Coronary artery (tissue), 2 donors: ENCODE data around the gene PRKCE.
A peak's percentile ranks its signal among the peaks of the same experiment; 100 is the strongest.

Experiments used
- DNase-seq: peaks from one replicate; pipeline ENCODE4 v3.0.0-alpha.2; 2017; ENCODE audit warnings: low spot score
- H3K27ac ChIP-seq, 2 donors: fragments of 200-600 bp; sonication (generic); one replicate each; pipeline ENCODE4 v1.5.1; 2016 to 2019
- H3K4me3 ChIP-seq: fragments of 200-600 bp; sonication (generic); 2 replicates; pipeline ENCODE4 v1.5.1; 2016; ENCODE audit warnings: mild to moderate bottlenecking, moderate library complexity
- CTCF ChIP-seq: fragments of 200-600 bp; sonication (generic); IDR thresholded peaks from one replicate; pipeline ENCODE4 v1.5.1; 2019; ENCODE audit warnings: antibody characterized with exemption

The PRKCE gene

GRCh38 chr2:45643543-45644542 is 7.6 kb upstream of the PRKCE start:
- DNase-seq: no peak
- TF ChIP-seq CTCF: peak; percentile 95
- H3K27ac ChIP-seq: no peak overlapping the region
- H3K4me3 ChIP-seq: peak overlapping the region; percentile 70

- TF ChIP-seq CTCF: no peak
- no peak overlapping the region for H3K4me3 ChIP-seq
- DNase-seq: no peak
- no peak overlapping the region for H3K27ac ChIP-seq
Observed at GRCh38 chr2:45646289-45646688, 5.2 kb upstream of the PRKCE start.

- no peak for TF ChIP-seq CTCF
Observed at GRCh38 chr2:45647356-45647755, 4.1 kb upstream of the PRKCE start.

GRCh38 chr2:45647986-45648520 is 3.4 kb upstream of the PRKCE start:
- Histone ChIP-seq H3K4me3 (no peak overlapping the region), H3K27ac (no peak overlapping the region)
- no peak for TF ChIP-seq CTCF
- DNase-seq: no peak

More at GRCh38 chr2:45647356-45647755, 4.1 kb upstream of the PRKCE start:
- DNase-seq: no peak
- Histone ChIP-seq H3K27ac (no peak overlapping the region), H3K4me3 (no peak overlapping the region)

GRCh38 chr2:45648636-45649035 is 2.8 kb upstream of the PRKCE start:
- DNase-seq: no peak
- H3K4me3 ChIP-seq: no peak overlapping the region
- TF ChIP-seq CTCF: no peak
- no peak overlapping the region for H3K27ac ChIP-seq

- peak overlapping the region; percentile 89 for H3K4me3 ChIP-seq
- H3K27ac ChIP-seq: peak overlapping the region; percentile 99
- TF ChIP-seq CTCF: no peak
- DNase-seq: no peak
Observed at GRCh38 chr2:45649462-45649857, 2.0 kb upstream of the PRKCE start.
